ENCODE data around the gene RAB36.

RAB36 gene

GRCh38 chr22:23212061-23213021 is 67.1 kb downstream of the RAB36 start:
- DNase-seq, result no peak

GRCh38 chr22:23213022-23213555 is 67.8 kb downstream of the RAB36 start:
- no peak for DNase-seq

- DNase-seq, result no peak
Measured at GRCh38 chr22:23213581-23214334, 68.5 kb downstream of the RAB36 start.

All from CD4-positive, alpha-beta T cell treated with Interleukin-4 for 1 hour (primary cell).